ENCODE data around the gene ENTPD7.

- TF ChIP-seq CTCF (IDR thresholded peaks at IDR 0.05 in 8 of 11, conservative IDR thresholded peaks at IDR 0.05 in 3 of 11) (no peak), POLR2AphosphoS5 (IDR thresholded peaks at IDR 0.05) (no peak)
Observed at GRCh38 chr10:99621454-99622251, 37.7 kb upstream of the ENTPD7 start.
